Calu3 (cell line): ENCODE results near the gene NHEJ1. TPM values are rescaled to one million over a fixed set of nuclear protein-coding genes. Genes with fewer than 3 reads are reported as not detected.

Experiments
- BruUV-seq: library from RNA; stranded (reverse); fragments of 400-500 nt; replicated peaks from 2 replicates; lab custom pipeline; 2021; lab: Mats Ljungman, UMichigan
- CTCF ChIA-PET: fragments of 300-600 bp; sonication (Branson Sonifier 250); formaldehyde crosslinking; loops from one replicate; lab custom pipeline; 2022; ENCODE audit warnings: antibody characterized with exemption; lab: Charles Lee
- DNase-seq: peaks from one replicate; pipeline ENCODE4 v3.0.0; 2022
- H3K27ac Mint-ChIP-seq: one replicate; pipeline ENCODE4 v1.8.0; 2022; ENCODE audit warnings: mixed read lengths; ENCODE audit not compliant: unreplicated experiment
- H3K27me3 Mint-ChIP-seq: one replicate; pipeline ENCODE4 v1.8.0; 2022; ENCODE audit warnings: mixed read lengths; ENCODE audit not compliant: unreplicated experiment
- H3K36me3 Mint-ChIP-seq: one replicate; pipeline ENCODE4 v1.8.0; 2022; ENCODE audit warnings: mild to moderate bottlenecking, moderate library complexity, mixed read lengths; ENCODE audit not compliant: insufficient read depth, unreplicated experiment
- H3K4me1 Mint-ChIP-seq: one replicate; pipeline ENCODE4 v1.8.0; 2022; ENCODE audit warnings: mild to moderate bottlenecking, low read depth, mixed read lengths; ENCODE audit not compliant: unreplicated experiment
- H3K4me3 Mint-ChIP-seq: one replicate; pipeline ENCODE4 v1.8.0; 2022; ENCODE audit warnings: mild to moderate bottlenecking, low read depth, moderate library complexity, mixed read lengths; ENCODE audit not compliant: unreplicated experiment
- H3K9me3 Mint-ChIP-seq: one replicate; pipeline ENCODE4 v1.8.0; 2022; ENCODE audit warnings: low read depth, mixed read lengths; ENCODE audit not compliant: unreplicated experiment
- CTCF ChIP-seq: fragments of 200-600 bp; IDR thresholded peaks from one replicate; pipeline ENCODE4 v1.8.0; 2022; ENCODE audit warnings: antibody characterized with exemption; ENCODE audit not compliant: unreplicated experiment
- intact Hi-C: fragments of 100-400 bp; cut with micrococcal nuclease; formaldehyde crosslinking; loops from one replicate; pipeline ENCODE4 v1.10.0; 2022; ENCODE audit not compliant: unreplicated experiment
- total RNA-seq: library from RNA; stranded (reverse); gene quantifications from 2 replicates; pipeline ENCODE4 v1.2.3, GENCODE V29; 2022

Gene NHEJ1
- total RNA-seq, 1 experiment from 2014 or later: 12.4 TPM

DNA sequence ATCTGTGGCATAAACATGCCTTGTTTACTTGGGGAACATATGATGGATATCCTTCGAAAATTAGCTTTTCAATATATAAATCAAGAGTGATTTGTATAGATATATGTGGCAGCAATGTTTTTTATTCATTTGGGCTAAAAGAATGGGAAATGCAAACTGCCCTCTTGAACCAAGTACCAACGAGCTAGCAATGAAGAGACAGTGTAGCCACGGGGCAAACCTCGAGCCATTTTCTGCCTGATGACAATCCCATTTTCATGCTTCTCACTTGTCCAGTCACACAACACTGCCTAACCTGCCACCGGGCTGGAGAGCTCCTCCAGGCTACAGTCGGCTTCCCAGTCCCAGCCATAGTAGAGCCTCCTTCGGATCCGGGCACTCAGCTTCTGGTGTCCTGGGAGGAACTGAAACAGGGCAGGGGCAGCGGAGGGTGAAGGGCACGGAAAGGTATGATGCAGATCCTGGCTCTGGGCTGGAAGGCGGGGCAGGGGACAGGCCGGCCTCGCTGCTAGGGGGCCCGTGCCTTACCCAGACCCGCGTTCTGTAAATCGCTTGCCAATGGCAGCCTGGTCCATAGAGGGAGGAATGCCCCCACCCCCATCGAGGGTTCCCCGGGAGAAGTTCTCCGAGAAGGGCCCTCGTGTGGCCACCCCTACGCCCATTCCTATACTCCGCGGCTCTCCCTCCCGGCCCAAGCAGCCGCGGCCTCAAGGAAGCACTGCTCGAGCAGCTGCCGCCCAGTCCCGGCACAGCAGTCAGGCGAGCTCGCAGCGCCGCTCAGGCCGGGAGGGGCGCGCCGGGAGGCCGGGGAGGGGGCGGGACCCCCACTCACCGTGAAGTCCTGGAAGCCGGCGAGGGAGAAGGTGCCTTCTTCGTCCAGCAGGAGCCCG is 15.6 kb upstream of the NHEJ1 start:
- Mint-ChIP-seq H3K27ac (peak overlapping the region; percentile 47), H3K27me3 (no peaks in the 10 kb centered on the region), H3K4me1 (peaks cover 30% of the 10 kb centered on the region), H3K36me3 (peaks cover 51% of the 10 kb centered on the region), H3K9me3 (no peaks in the 10 kb centered on the region), H3K4me3 (peak overlapping the region; percentile 98)
- intact Hi-C loops: loop anchor here (5.0 kb wide), 1 partner anchor 121 kb away; no protein-coding TSS in a partner anchor
- CTCF ChIA-PET: interaction anchor here (0.6 to 1.7 kb wide), 9 partner anchors 22 to 353 kb away, joined by 3 to 9 read pairs (median 5); partner anchors contain the start of genes ANKZF1, ATG9A and ZFAND2B
- BruUV-seq: TSS peak; percentile 44
- no peak for TF ChIP-seq CTCF
- DNase-seq: peak; percentile 60

DNA sequence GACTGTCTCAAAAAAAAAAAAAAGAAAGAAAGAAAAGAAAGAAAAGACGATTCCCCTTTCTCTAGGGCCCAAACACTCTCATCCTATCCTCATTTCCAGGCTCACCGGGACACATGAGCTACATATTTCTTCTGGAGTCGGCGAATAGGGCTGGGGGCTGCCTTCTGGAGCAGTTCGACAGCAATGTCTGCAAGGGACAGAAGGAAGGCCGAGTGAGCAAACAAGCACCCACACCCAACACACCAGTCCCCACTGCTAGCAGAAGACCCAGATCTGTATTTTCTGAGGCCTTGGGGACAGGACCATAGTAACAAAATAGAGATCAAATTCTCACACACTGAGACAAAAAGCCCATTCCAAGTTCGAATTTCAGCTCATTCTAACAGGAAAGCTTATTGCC is 14.9 kb upstream of the NHEJ1 start:
- DNase-seq: no peak
- Mint-ChIP-seq H3K27ac (no peak overlapping the region), H3K27me3 (no peaks in the 10 kb centered on the region), H3K9me3 (no peaks in the 10 kb centered on the region), H3K36me3 (peaks cover 51% of the 10 kb centered on the region), H3K4me3 (peak overlapping the region; percentile 98), H3K4me1 (peaks cover 30% of the 10 kb centered on the region)
- CTCF ChIA-PET: interaction anchor here (0.6 to 1.7 kb wide), 8 partner anchors 23 to 120 kb away, joined by 3 to 9 read pairs (median 6); partner anchors contain the start of genes ANKZF1, ATG9A and ZFAND2B
- intact Hi-C loops: loop anchor here (5.0 kb wide), 1 partner anchor 122 kb away; no protein-coding TSS in a partner anchor
- no peak for TF ChIP-seq CTCF
- no TSS peak for BruUV-seq

GRCh38 chr2:219174801-219175200 is 14.2 kb upstream of the NHEJ1 start:
- no peak overlapping the region for H3K27ac Mint-ChIP-seq
- no TSS peak for BruUV-seq
- no peak for TF ChIP-seq CTCF
- DNase-seq: no peak
- H3K9me3 Mint-ChIP-seq: no peaks in the 10 kb centered on the region
- CTCF ChIA-PET: interaction anchor here (0.7 kb wide), 1 partner anchor 50 kb away, joined by 4 read pairs; no protein-coding TSS in a partner anchor
- peaks cover 30% of the 10 kb centered on the region for H3K4me1 Mint-ChIP-seq
- peaks cover 51% of the 10 kb centered on the region for H3K36me3 Mint-ChIP-seq
- intact Hi-C loops: loop anchor here (5.0 kb wide), 1 partner anchor 122 kb away; no protein-coding TSS in a partner anchor
- no peaks in the 10 kb centered on the region for H3K27me3 Mint-ChIP-seq
- H3K4me3 Mint-ChIP-seq: peak overlapping the region; percentile 16

- CTCF ChIA-PET: no interaction called here
These were observed 13.5 kb upstream of the NHEJ1 start for GRCh38 chr2:219174146-219174545.

More at GRCh38 chr2:219174146-219174545, 13.5 kb upstream of the NHEJ1 start:
- Mint-ChIP-seq H3K36me3 (peaks cover 50% of the 10 kb centered on the region), H3K27me3 (no peaks in the 10 kb centered on the region), H3K4me1 (peaks cover 27% of the 10 kb centered on the region), H3K27ac (no peak overlapping the region), H3K9me3 (no peaks in the 10 kb centered on the region), H3K4me3 (peak overlapping the region; percentile 16)
- BruUV-seq: no TSS peak
- TF ChIP-seq CTCF: no peak
- DNase-seq: no peak
- intact Hi-C loops: no loop called here
